GM21717 (cell line): ENCODE results near the gene RIMBP3B.
A peak's percentile ranks its signal among the peaks of the same experiment; 100 is the strongest.
"Not testable (repeated sequence)": the region's sequence is repeated elsewhere in the genome, so short reads cannot be mapped to it uniquely, and the experiment has no call there.

Source experiments
- ATAC-seq: cut with Tn5 transposase; IDR thresholded peaks from one replicate; pipeline ENCODE4 v1.9.1; 2021; ENCODE audit warnings: mild to moderate bottlenecking, moderate library complexity; ENCODE audit not compliant: unreplicated experiment

The RIMBP3B gene, protein sequence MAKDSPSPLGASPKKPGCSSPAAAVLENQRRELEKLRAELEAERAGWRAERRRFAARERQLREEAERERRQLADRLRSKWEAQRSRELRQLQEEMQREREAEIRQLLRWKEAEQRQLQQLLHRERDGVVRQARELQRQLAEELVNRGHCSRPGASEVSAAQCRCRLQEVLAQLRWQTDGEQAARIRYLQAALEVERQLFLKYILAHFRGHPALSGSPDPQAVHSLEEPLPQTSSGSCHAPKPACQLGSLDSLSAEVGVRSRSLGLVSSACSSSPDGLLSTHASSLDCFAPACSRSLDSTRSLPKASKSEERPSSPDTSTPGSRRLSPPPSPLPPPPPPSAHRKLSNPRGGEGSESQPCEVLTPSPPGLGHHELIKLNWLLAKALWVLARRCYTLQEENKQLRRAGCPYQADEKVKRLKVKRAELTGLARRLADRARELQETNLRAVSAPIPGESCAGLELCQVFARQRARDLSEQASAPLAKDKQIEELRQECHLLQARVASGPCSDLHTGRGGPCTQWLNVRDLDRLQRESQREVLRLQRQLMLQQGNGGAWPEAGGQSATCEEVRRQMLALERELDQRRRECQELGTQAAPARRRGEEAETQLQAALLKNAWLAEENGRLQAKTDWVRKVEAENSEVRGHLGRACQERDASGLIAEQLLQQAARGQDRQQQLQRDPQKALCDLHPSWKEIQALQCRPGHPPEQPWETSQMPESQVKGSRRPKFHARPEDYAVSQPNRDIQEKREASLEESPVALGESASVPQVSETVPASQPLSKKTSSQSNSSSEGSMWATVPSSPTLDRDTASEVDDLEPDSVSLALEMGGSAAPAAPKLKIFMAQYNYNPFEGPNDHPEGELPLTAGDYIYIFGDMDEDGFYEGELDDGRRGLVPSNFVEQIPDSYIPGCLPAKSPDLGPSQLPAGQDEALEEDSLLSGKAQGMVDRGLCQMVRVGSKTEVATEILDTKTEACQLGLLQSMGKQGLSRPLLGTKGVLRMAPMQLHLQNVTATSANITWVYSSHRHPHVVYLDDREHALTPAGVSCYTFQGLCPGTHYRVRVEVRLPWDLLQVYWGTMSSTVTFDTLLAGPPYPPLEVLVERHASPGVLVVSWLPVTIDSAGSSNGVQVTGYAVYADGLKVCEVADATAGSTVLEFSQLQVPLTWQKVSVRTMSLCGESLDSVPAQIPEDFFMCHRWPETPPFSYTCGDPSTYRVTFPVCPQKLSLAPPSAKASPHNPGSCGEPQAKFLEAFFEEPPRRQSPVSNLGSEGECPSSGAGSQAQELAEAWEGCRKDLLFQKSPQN (N-terminal part only)

GRCh38 chr22:21383701-21384467 is at the start of gene RIMBP3B:
RIMBP3B (plus strand) TSS chr22:21383751; CDS start chr22:21383859, 108 bp downstream.
- ATAC-seq: peak; percentile 64

- not testable (repeated sequence) for ATAC-seq
Measured at GRCh38 chr22:21357527-21357926, 26.0 kb upstream of the RIMBP3B start.

GRCh38 chr22:21360525-21360924 is 23.0 kb upstream of the RIMBP3B start:
- ATAC-seq: not testable (repeated sequence)

DNA sequence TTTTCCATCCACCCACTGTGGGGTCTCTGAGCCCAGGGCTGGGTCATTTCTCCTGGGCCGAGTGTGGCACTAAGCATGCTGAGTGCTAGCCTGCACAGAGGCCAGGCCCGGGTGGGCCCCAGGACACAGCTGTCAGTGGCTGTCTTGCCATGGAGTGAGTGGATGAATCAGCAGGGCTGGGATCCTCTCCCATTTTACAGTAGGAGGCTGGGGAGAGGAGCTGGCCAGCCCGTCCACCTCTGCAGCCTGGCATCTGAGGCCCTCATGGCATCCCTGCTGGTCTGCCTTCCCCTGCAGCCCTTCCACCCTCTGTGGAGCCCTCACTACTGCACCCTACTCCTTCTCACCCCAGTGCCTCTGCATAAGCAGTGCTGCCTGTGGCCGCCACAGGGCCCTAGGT is 21.1 kb upstream of the RIMBP3B start:
- ATAC-seq: not testable (repeated sequence)

DNA sequence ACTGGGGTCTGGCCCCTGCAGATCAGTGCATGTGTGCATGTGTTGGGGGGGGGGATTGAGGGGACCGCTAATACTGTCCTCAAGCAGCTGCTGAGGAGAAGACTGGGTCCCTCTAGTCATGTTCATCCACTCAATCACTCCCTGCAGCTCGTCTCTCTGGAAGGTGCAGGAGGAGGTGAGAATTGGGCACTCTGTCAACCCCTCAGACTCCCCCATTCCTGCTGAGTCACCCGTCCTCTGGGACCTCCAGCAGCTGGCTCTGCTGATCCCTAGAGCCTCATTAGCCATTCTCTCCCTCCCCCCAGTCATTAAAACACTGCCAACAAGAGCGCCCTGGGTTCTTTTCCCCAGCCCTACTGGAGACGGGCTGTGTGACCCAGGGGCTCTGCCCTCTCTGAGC is 20.5 kb upstream of the RIMBP3B start:
- not testable (repeated sequence) for ATAC-seq

GRCh38 chr22:21363803-21364202 is 19.7 kb upstream of the RIMBP3B start:
- not testable (repeated sequence) for ATAC-seq

- ATAC-seq: not testable (repeated sequence)
Measured at GRCh38 chr22:21364362-21364761, 19.2 kb upstream of the RIMBP3B start.

GRCh38 chr22:21365337-21365736 is 18.2 kb upstream of the RIMBP3B start:
- ATAC-seq: not testable (repeated sequence)

DNA sequence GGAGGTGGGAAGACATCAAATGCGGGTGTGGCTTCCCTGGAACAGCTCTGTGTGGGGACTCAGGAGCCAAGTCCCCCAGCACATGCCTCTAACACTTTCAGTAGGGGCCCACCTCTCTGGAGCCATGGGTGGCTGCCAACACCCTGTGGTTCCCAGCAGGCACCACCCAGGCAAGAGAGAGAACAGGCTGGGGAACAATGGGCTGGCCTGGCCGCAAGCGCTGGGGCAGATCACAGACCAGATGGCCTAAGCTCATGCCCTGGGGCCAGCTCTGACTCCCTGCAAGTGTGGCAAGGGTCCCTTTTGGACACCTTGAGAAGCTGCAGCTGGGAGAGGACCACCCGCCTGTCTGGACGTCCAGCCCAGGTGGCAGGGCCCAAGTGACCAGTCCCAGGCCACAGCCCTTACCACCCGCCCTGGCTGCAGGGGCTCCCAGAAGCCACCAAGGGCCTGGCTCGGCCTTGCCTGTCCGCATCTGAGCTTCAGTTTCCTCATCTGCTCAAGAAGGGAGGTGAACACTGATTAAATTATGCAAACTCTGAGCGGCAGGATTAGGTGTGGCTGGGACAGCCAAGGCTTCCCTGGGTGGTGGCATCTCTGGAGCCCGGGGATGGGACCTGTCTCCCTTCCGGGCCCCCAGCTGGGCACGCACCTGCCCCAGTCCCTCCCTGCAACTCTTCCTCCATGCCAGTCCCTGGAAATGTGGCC is 14.8 kb upstream of the RIMBP3B start:
- ATAC-seq: not testable (repeated sequence)

DNA sequence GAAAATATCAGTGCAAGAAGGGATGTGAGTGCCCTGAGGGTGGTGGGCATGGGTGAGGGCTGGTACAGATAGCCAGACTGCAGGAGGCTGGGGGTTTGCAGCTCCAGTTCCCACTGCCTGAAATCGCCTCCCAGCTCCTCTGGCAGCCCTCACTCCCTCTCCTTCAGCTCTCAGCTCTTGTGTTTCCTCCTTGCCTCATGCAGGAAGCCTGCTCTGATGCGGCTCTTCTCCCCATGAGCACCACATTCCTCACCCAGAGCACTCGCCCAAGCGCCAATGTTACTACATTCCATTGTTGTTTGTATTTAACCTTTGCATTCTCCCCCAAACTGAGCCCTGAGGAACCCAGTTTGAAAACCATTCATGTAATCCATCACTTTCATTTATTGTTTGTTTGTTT is 7.7 kb upstream of the RIMBP3B start:
- not testable (repeated sequence) for ATAC-seq

DNA sequence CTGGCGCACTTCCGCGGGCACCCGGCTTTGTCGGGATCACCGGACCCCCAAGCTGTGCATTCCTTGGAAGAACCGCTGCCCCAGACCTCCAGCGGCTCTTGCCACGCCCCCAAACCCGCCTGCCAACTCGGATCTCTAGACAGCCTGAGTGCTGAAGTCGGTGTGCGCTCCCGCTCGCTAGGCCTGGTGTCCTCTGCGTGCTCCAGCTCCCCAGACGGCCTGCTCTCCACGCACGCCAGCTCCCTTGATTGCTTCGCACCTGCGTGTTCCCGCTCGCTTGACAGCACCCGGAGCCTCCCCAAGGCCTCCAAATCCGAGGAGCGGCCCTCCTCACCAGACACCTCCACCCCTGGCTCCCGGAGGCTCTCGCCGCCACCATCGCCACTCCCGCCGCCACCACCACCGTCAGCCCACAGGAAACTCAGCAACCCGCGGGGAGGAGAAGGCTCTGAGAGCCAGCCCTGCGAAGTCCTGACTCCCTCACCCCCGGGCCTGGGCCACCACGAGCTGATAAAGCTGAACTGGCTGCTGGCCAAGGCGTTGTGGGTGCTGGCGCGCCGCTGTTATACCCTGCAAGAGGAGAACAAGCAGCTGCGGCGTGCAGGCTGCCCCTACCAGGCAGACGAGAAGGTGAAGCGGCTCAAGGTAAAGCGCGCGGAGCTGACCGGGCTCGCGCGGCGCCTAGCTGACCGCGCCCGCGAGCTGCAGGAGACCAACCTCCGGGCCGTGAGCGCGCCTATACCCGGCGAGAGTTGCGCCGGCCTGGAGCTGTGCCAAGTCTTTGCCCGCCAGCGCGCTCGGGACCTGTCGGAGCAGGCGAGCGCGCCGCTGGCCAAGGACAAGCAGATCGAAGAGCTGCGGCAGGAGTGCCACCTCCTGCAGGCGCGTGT is 1.2 kb downstream of the RIMBP3B start:
- peak; percentile 19 for ATAC-seq

GRCh38 chr22:21389480-21389879 is 5.9 kb downstream of the RIMBP3B start:
- ATAC-seq: not testable (repeated sequence)

GRCh38 chr22:21390013-21390412 is 6.5 kb downstream of the RIMBP3B start:
- ATAC-seq: not testable (repeated sequence)

- not testable (repeated sequence) for ATAC-seq
Measured at GRCh38 chr22:21394613-21395012, 11.1 kb downstream of the RIMBP3B start.

DNA sequence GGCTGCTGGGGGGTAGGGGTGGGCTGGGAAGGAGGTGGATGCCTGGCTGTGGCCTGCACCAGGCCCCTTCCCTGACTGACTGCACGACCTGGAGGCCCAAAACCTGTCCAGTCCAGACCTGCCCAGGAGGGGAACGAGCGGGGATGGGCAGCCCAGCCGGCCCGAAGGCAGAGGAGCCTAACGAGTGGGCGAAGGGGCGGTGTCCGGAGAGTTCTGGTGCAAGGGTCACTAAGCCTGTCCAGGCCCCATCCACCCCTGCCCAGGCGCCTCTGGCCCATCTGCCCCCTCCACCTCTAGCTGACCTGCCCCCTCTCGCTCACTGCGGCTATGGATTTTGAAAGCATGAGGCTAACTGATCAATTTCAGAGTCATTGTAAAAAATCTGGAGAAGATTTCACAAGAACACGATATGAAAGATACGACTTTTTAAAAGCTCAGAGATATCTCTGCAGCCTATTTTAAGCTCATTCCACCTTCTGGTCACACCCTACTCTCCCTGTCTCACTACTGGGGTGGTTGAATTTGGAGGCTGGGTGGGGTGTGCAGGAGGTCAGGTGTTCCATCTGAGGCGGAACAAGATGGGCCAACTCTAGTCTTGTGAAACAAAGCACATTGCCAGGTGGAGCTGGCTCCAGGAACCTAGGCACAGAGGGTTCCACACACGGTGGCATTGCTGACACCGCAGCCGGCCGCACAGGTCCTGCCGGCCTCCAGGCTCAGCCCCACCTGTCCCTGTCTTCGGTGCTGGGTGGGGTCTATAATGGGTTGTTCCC is 17.8 kb downstream of the RIMBP3B start:
- ATAC-seq: not testable (repeated sequence)

GRCh38 chr22:21402763-21403314 is 19.3 kb downstream of the RIMBP3B start:
- not testable (repeated sequence) for ATAC-seq

DNA sequence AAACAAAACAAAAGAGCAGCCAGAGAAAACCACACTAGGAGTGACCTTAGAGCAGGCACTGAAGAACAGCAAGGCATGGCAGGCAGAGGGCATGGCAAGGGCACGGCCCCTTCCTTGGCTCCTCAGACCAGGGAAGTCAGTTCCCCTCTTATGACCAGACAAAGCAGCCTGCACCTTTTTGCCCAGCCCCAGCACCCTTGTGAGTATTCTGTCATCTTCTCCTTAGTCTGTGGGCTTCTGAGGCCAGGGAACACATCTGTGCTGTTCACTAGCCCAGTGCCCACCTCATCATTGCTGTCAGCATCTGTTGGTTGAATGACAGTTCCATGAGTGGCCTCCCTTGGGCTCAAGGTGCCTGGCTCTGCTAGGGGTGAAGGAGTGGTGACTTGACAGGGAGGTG is 23.6 kb downstream of the RIMBP3B start:
- ATAC-seq: not testable (repeated sequence)
